Aorta (tissue), 5 donors: ENCODE measurements around the gene EN2. TPM values are rescaled to one million over a fixed set of nuclear protein-coding genes. Genes with fewer than 3 reads are reported as not detected.

Experiments
- ATAC-seq: fragments of 200-7000 bp; cut with Tn5 transposase; one replicate; pipeline ENCODE4 v1.9.1; 2022; ENCODE audit warnings: moderate library complexity; ENCODE audit not compliant: low FRiP score
- DNase-seq, 2 donors: peaks; one replicate each; pipeline ENCODE4 v3.0.0-alpha.2; 2020
- H3K27ac ChIP-seq, 2 donors: one replicate each; pipeline ENCODE4 v1.5.1; 2013; ENCODE audit warnings: low read length in 2 of 2, mild to moderate bottlenecking in 2 of 2, moderate library complexity in 2 of 2, control low read depth in 1 of 2, inconsistent platforms in 1 of 2, low read depth in 1 of 2
- H3K27me3 ChIP-seq, 2 donors: one replicate each; pipeline ENCODE4 v1.6.1; 2013; ENCODE audit warnings: control low read depth in 1 of 2, low read length in 1 of 2, mild to moderate bottlenecking in 1 of 2, moderate library complexity in 1 of 2; ENCODE audit not compliant: insufficient read depth in 2 of 2, control insufficient read depth in 1 of 2
- H3K36me3 ChIP-seq, 2 donors: one replicate each; pipeline ENCODE4 v1.6.1; 2013; ENCODE audit warnings: control low read depth in 1 of 2, low read length in 1 of 2, mild to moderate bottlenecking in 1 of 2; ENCODE audit not compliant: insufficient read depth in 2 of 2, control insufficient read depth in 1 of 2
- H3K4me1 ChIP-seq, 2 donors: one replicate each; pipeline ENCODE4 v1.6.1; 2013; ENCODE audit warnings: low read length in 2 of 2, control low read depth in 1 of 2, mild to moderate bottlenecking in 1 of 2, moderate library complexity in 1 of 2; ENCODE audit not compliant: insufficient read depth in 2 of 2, control insufficient read depth in 1 of 2
- H3K4me3 ChIP-seq, 2 donors: one replicate each; pipeline ENCODE4 v1.5.1; 2013; ENCODE audit warnings: low read length in 2 of 2, control low read depth in 1 of 2, mild to moderate bottlenecking in 1 of 2
- H3K9me3 ChIP-seq: one replicate; pipeline ENCODE4 v1.6.1; 2013; ENCODE audit warnings: mild to moderate bottlenecking, low read length; ENCODE audit not compliant: control insufficient read depth
- WGBS, 2 donors: extraction: QIAGEN DNeasy Blood & Tissue Kit; methylation state at CpG; one replicate each; pipeline ENCODE4 v1.1.7; 2013; 5-methylcytosine and 5-hydroxymethylcytosine counted together
- intact Hi-C, 2 donors: fragments of 100-400 bp; cut with DNase I; formaldehyde crosslinking; loops; one replicate each; pipeline versions ENCODE4 v1.14.2 to v1.15.0; 2022
- polyA plus RNA-seq, 2 donors: library from polyadenylated mRNA; stranded (reverse); fragments of 200-250 nt; gene quantifications; one replicate each; pipeline ENCODE4 v1.2.3, GENCODE V29; 2013
- total RNA-seq, 2 donors: library from RNA; stranded (reverse); fragmentation: NEBNext Ultra II Directional; extraction: Animal tissue kit (Norgen Biotek cat#: 25700); gene quantifications; one replicate each; pipeline ENCODE4 v1.2.1, GENCODE V29; 2021
- donor health status: healthy with polysubstance abuse.
- donor health status: Bipolar disorder and iron deficiency.
- donor health status: DM: no; HTN: no; CAD: no.
- donor health status: DM: no; HTN: no; CAD: no.
- donor health status: DM: yes; HTN: yes; CAD: no.

EN2 gene
- total and polyA plus RNA-seq, 4 donors, result not detected

GRCh38 chr7:155512246-155512887, 54.4 kb downstream of the EN2 start:
- WGBS, 2 donors, result 27 to 36% methylated on average over 4 of the region's 4 CpGs
- DNase-seq (no peak), ATAC-seq (no peak)
- intact Hi-C loops, result no loop called here
- H3K9me3 ChIP-seq, result no peaks in the 10 kb centered on the region
- H3K27ac ChIP-seq, result no peak overlapping the region
- no peaks in the 10 kb centered on the region for H3K36me3 ChIP-seq
- H3K4me1 ChIP-seq, result no peaks in the 10 kb centered on the region
- peaks cover 0 to 2% of the 10 kb centered on the region in 2 donors for H3K27me3 ChIP-seq
- no peak overlapping the region for H3K4me3 ChIP-seq

- Histone ChIP-seq H3K36me3 (no peaks in the 10 kb centered on the region), H3K27ac (no peak overlapping the region), H3K4me1 (no peaks in the 10 kb centered on the region), H3K9me3 (no peaks in the 10 kb centered on the region), H3K27me3 (peaks cover 0 to 2% of the 10 kb centered on the region in 2 donors), H3K4me3 (no peak overlapping the region)
- 68 to 78% methylated on average over 13 of the region's 13 CpGs for WGBS, 2 donors
- DNase-seq (no peak), ATAC-seq (no peak)
- intact Hi-C loops, result no loop called here
Measured at GRCh38 chr7:155513543-155514285, 55.8 kb downstream of the EN2 start.

GRCh38 chr7:155514296-155514695, 56.4 kb downstream of the EN2 start:
- peaks cover 0 to 2% of the 10 kb centered on the region in 2 donors for H3K27me3 ChIP-seq
- no peaks in the 10 kb centered on the region for H3K4me1 ChIP-seq
- ATAC-seq, result no peak
- H3K36me3 ChIP-seq, result no peaks in the 10 kb centered on the region
- DNase-seq, result no peak
- no peak overlapping the region for H3K27ac ChIP-seq
- no peak overlapping the region for H3K4me3 ChIP-seq
- intact Hi-C loops, result no loop called here
- 70 to 78% methylated on average over 8 of the region's 8 CpGs for WGBS, 2 donors
- no peaks in the 10 kb centered on the region for H3K9me3 ChIP-seq

Other genes with a start within 250 kb of the EN2 start
- gene INSIG1, start 160.3 kb upstream of the EN2 start, total RNA-seq, result 10 to 100 TPM; 37.7 to 48.3 TPM
- 10 to 100 TPM; 14.1 to 14.5 TPM for gene INSIG1, start 160.3 kb upstream of the EN2 start, polyA plus RNA-seq
- gene CNPY1, start 88.4 kb downstream of the EN2 start, total RNA-seq, result not detected
- gene CNPY1, start 88.4 kb downstream of the EN2 start, polyA plus RNA-seq, result not detected
- gene RBM33, start 186.5 kb downstream of the EN2 start, total RNA-seq, result 10 to 100 TPM; 66.5 to 80.0 TPM
- gene RBM33, start 186.5 kb downstream of the EN2 start, polyA plus RNA-seq, result 10 to 100 TPM in 1 of 2 donors, 1 to 10 TPM in 1; 4.1 to 27.9 TPM